ENCODE results near the gene PPM1N. TPM values are rescaled to one million over a fixed set of nuclear protein-coding genes. Genes with fewer than 3 reads are reported as not detected.
"Not testable (repeated sequence)": the region's sequence is repeated elsewhere in the genome, so short reads cannot be mapped to it uniquely, and the experiment has no call there.

Gene PPM1N
- total RNA-seq, 1 donor: 0.36 TPM

DNA sequence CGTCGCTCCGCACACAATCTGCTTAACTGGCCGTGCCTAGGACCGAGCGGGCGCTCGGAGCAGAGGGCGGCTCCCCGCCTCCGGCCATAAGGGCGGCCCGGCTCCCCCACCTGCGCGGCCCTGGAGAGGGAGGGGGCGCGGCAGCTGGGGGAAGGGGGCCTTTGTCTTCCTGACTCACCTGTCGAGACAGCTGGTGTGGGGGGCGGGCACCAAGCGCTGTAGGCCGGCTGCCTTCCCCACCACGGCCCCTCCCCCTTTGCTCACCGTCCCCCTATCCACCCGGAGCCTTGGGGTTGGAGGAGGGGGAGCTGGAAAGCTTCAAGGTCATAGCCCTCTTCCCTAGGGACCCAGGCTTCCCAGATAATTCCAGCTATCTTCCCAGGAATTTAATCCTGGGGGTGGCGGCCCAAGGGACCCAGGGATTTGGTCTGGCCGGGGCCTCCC, 10.2 kb downstream of the PPM1N start:
- H3K27ac ChIP-seq (ENCODE audit: low read depth, low read length): peak overlapping the region; percentile 75
- H2AFZ ChIP-seq (ENCODE audit: low read length): no peak overlapping the region

DNA sequence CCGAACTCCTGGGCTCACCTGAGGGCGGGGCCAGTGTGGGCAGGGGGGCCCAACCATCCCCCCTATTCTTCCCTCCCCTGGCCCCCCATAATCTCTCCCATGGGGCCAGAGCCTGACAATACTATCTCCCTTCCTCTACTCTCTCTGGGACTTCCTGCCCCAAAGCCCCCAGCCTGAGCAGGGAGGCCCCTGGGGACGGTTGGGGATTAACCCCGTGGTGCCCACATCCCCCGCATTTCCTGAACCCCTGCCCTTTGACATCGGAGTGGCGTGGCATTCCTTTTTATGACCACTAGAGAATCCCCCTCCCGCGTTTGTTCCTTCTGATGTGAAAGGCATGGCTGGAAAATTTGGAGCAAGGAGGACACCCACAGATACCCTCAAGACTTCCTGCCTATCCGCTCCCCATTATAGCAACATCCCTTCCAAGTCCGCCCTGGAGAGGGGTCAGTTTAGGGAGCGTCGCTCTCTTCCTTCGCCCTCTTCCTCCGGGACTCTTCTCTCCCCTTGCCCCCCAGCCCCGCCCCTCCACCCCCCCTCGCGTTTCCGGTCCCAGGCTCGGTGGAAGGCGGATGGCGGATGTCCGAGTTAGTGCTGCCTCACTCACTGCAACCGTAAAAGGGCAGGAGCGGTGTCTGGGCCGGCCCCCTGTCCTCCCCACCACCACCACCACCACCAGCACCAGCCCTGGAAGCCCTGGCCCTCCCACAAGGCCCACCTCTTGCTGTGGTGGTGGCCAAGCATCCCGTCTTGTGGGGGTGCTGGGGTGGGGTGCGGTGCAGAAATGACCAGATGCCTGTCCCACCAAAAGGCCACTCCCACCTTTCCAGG, 10.8 kb downstream of the PPM1N start:
- Histone ChIP-seq H3K4me3 (ENCODE audit: insufficient read depth, low read length) (peak overlapping the region; percentile 90), H3K9me3 (ENCODE audit: low read depth, low read length) (no peaks in the 10 kb centered on the region), H3K4me1 (ENCODE audit: insufficient read depth, low read length) (peaks cover 20% of the 10 kb centered on the region), H3K27ac (ENCODE audit: low read depth, low read length) (peak overlapping the region; percentile 53), H2AFZ (ENCODE audit: low read length) (no peak overlapping the region), H3K36me3 (ENCODE audit: insufficient read depth, low read length) (peaks cover 6% of the 10 kb centered on the region), H3K27me3 (ENCODE audit: insufficient read depth, low read length) (no peaks in the 10 kb centered on the region), H3K79me2 (ENCODE audit: insufficient read depth, low read length) (peaks cover 65% of the 10 kb centered on the region), H3K4me2 (ENCODE audit: insufficient read depth, low read length) (peak overlapping the region; percentile 100), H4K20me1 (ENCODE audit: insufficient read depth, low read length) (peaks cover 36% of the 10 kb centered on the region)
- DNase-seq (ENCODE audit: insufficient read length, low spot score, missing footprints): peak; percentile 97
- TF ChIP-seq, protein P1, sequence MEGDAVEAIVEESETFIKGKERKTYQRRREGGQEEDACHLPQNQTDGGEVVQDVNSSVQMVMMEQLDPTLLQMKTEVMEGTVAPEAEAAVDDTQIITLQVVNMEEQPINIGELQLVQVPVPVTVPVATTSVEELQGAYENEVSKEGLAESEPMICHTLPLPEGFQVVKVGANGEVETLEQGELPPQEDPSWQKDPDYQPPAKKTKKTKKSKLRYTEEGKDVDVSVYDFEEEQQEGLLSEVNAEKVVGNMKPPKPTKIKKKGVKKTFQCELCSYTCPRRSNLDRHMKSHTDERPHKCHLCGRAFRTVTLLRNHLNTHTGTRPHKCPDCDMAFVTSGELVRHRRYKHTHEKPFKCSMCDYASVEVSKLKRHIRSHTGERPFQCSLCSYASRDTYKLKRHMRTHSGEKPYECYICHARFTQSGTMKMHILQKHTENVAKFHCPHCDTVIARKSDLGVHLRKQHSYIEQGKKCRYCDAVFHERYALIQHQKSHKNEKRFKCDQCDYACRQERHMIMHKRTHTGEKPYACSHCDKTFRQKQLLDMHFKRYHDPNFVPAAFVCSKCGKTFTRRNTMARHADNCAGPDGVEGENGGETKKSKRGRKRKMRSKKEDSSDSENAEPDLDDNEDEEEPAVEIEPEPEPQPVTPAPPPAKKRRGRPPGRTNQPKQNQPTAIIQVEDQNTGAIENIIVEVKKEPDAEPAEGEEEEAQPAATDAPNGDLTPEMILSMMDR (IDR thresholded peaks at IDR 0.05; ENCODE audit: extremely low read depth, low read depth, low read length): no peak

More for the DNA sequence above, 10.2 kb downstream of the PPM1N start:
- H3K4me3 ChIP-seq (ENCODE audit: insufficient read depth, low read length): peak overlapping the region; percentile 90
- H3K4me2 ChIP-seq (ENCODE audit: insufficient read depth, low read length): peak overlapping the region; percentile 100
- peaks cover 32% of the 10 kb centered on the region for H4K20me1 ChIP-seq (ENCODE audit: insufficient read depth, low read length)
- peak; percentile 85 for DNase-seq (ENCODE audit: insufficient read length, low spot score, missing footprints)
- H3K36me3 ChIP-seq (ENCODE audit: insufficient read depth, low read length): peaks cover 6% of the 10 kb centered on the region
- peaks cover 59% of the 10 kb centered on the region for H3K79me2 ChIP-seq (ENCODE audit: insufficient read depth, low read length)
- H3K4me1 ChIP-seq (ENCODE audit: insufficient read depth, low read length): peaks cover 20% of the 10 kb centered on the region
- no peaks in the 10 kb centered on the region for H3K9me3 ChIP-seq (ENCODE audit: low read depth, low read length)
- no peaks in the 10 kb centered on the region for H3K27me3 ChIP-seq (ENCODE audit: insufficient read depth, low read length)
- TF ChIP-seq, protein P1 (IDR thresholded peaks at IDR 0.05; ENCODE audit: extremely low read depth, low read depth, low read length): no peak

DNA sequence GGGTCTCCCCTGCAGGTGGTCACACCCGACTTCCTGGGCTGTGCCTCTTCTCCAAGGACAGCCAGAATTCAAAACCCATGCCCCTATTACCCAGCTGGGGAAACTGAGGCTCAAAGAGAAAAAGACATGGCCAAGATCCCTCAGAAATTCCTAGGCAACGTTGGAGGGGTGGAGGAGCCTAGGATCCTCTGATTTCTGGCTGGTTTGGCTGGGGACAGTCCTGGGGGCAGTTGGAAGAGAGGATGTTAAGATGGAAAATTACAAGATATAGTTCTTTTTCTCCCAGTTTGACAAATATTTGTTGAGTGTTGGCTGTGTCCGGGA, 11.4 kb downstream of the PPM1N start:
- peaks cover 20% of the 10 kb centered on the region for H3K4me1 ChIP-seq (ENCODE audit: insufficient read depth, low read length)
- no peak for DNase-seq (ENCODE audit: insufficient read length, low spot score, missing footprints)
- peaks cover 42% of the 10 kb centered on the region for H4K20me1 ChIP-seq (ENCODE audit: insufficient read depth, low read length)
- H3K36me3 ChIP-seq (ENCODE audit: insufficient read depth, low read length): peaks cover 6% of the 10 kb centered on the region
- H3K79me2 ChIP-seq (ENCODE audit: insufficient read depth, low read length): peaks cover 71% of the 10 kb centered on the region
- TF ChIP-seq, protein P1 (IDR thresholded peaks at IDR 0.05; ENCODE audit: extremely low read depth, low read depth, low read length): no peak
- H3K27me3 ChIP-seq (ENCODE audit: insufficient read depth, low read length): no peaks in the 10 kb centered on the region
- peak overlapping the region; percentile 90 for H3K4me3 ChIP-seq (ENCODE audit: insufficient read depth, low read length)
- no peak overlapping the region for H2AFZ ChIP-seq (ENCODE audit: low read length)
- H3K4me2 ChIP-seq (ENCODE audit: insufficient read depth, low read length): peak overlapping the region; percentile 100
- H3K27ac ChIP-seq (ENCODE audit: low read depth, low read length): peak overlapping the region; percentile 25
- H3K9me3 ChIP-seq (ENCODE audit: low read depth, low read length): no peaks in the 10 kb centered on the region

DNA sequence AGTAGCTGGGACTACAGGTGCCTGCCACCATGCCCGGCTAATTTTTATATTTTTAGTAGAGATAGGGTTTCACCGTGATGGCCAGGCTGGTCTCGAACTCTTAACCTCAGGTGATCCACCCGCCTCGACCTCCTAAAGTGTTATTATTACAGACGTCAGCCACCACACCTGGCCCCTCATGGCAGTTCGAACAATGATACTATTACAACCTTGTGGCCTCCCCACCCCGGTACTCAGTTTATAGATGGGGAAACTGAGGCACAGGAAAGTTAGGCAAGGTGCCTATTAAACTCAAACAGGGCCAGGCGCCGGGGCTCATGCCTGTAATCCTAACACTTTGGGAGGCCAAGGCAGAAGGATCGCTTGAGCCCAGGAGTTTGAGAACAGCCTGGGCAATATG, 12.1 kb downstream of the PPM1N start:
- not testable (repeated sequence) for H3K27ac ChIP-seq (ENCODE audit: low read depth, low read length); DNase-seq (ENCODE audit: insufficient read length, low spot score, missing footprints); H2AFZ ChIP-seq (ENCODE audit: low read length); H3K4me3 ChIP-seq (ENCODE audit: insufficient read depth, low read length); H3K9me3 ChIP-seq (ENCODE audit: low read depth, low read length); H3K36me3 ChIP-seq (ENCODE audit: insufficient read depth, low read length); H3K27me3 ChIP-seq (ENCODE audit: insufficient read depth, low read length)
- peaks cover 49% of the 10 kb centered on the region for H4K20me1 ChIP-seq (ENCODE audit: insufficient read depth, low read length)
- H3K79me2 ChIP-seq (ENCODE audit: insufficient read depth, low read length): peaks cover 78% of the 10 kb centered on the region
- peak overlapping the region; percentile 100 for H3K4me2 ChIP-seq (ENCODE audit: insufficient read depth, low read length)
- H3K4me1 ChIP-seq (ENCODE audit: insufficient read depth, low read length): peaks cover 15% of the 10 kb centered on the region
